Measurements from ENCODE around the gene RNF14. TPM values are rescaled to one million over a fixed set of nuclear protein-coding genes. Genes with fewer than 3 reads are reported as not detected.

Gene RNF14
- total and polyA plus RNA-seq, 10 of the 15 experiments (the other 5 are each of a cell fraction or from before 2014, with no cell fraction given) = 13.2 to 41.8 (median 28.3) TPM

GRCh38 chr5:141928051-141928450, 40.9 kb upstream of the RNF14 start:
- no peak for ATAC-seq
- in situ Hi-C loops (cut with MboI) = no loop called here
- CTCF ChIA-PET = no interaction called here

More at GRCh38 chr5:141928051-141928450, 40.9 kb upstream of the RNF14 start:
- H3K9ac ChIP-seq (ENCODE audit: control insufficient read depth, insufficient read depth, low read length) = no peak overlapping the region
- no peak for FAIRE-seq
- 95% methylated on average over 8 of the region's 8 CpGs for WGBS (ENCODE audit: insufficient coverage, insufficient replicate concordance, low lambda C conversion rate, missing lambda C conversion rate)
- intact Hi-C loops (cut with micrococcal nuclease; ENCODE audit: unreplicated experiment) = no loop called here
- H2AFZ ChIP-seq (ENCODE audit: control insufficient read depth, low read depth, low read length) = no peak overlapping the region
- no peaks in the 10 kb centered on the region for H4K20me1 ChIP-seq (ENCODE audit: control insufficient read depth, insufficient read depth)
- DNase-seq (ENCODE audit: low read depth, low spot score) = no peak
- peaks cover 10% of the 10 kb centered on the region for H3K79me2 ChIP-seq (ENCODE audit: control insufficient read depth, insufficient read depth, low read length)
- RAD21 ChIA-PET (ENCODE audit: unreplicated experiment) = no interaction called here
- no peaks in the 10 kb centered on the region for H3K9me3 ChIP-seq (replicated peaks; ENCODE audit: control insufficient read depth, insufficient read depth, low read length)
- H3K27me3 ChIP-seq (replicated peaks in 1 of 2; ENCODE audit: control insufficient read depth in 2 of 2, insufficient read depth in 2 of 2, low read length in 1 of 2) = no peaks in the 10 kb centered on the region
- BruUV-seq (replicated peaks) = no TSS peak
- H3K4me1 ChIP-seq (ENCODE audit: control insufficient read depth, insufficient read depth, low read length) = peaks cover 4% of the 10 kb centered on the region; the same call in 1 of the 2 replicates
- POLR2A ChIA-PET = no interaction called here
- peaks cover 7 to 17% of the 10 kb centered on the region in 2 experiments; a peak in 3 of 4 replicates for H3K36me3 ChIP-seq (ENCODE audit: control insufficient read depth in 2 of 2, insufficient read depth in 2 of 2, low read length in 1 of 2)
- no peak for TF ChIP-seq CEBPZ (IDR thresholded peaks at IDR 0.05; ENCODE audit: low read depth, low read length)
- no peak for TF ChIP-seq ATF7 (IDR thresholded peaks at IDR 0.05; ENCODE audit: low read depth)
- no peak for TF ChIP-seq RUNX3 (IDR thresholded peaks at IDR 0.05; ENCODE audit: low read length)
- TF ChIP-seq PAX5 (IDR thresholded peaks at IDR 0.05; ENCODE audit: borderline replicate concordance, low read depth, low read length) = no peak
- no peak for TF ChIP-seq EP300 (IDR thresholded peaks at IDR 0.05; ENCODE audit: borderline replicate concordance in 1 of 2, control insufficient read depth in 1 of 2, low read depth in 2 of 2, low read length in 2 of 2)
- no peak for TF ChIP-seq SREBF2 (IDR thresholded peaks at IDR 0.05; ENCODE audit: low read length)
- no peak for TF ChIP-seq CBX3 (IDR thresholded peaks at IDR 0.05; ENCODE audit: borderline replicate concordance, low read depth)
- TF ChIP-seq ELK1 (IDR thresholded peaks at IDR 0.05; ENCODE audit: low read depth, low read length) = no peak
- TF ChIP-seq POLR2AphosphoS2 (IDR thresholded peaks at IDR 0.05; ENCODE audit: low read depth, low read length) = no peak
- H3K4me3 ChIP-seq = no peak overlapping the region
- H3K27ac ChIP-seq (ENCODE audit: control insufficient read depth, insufficient read depth) = no peak overlapping the region
- H3K4me2 ChIP-seq (ENCODE audit: control insufficient read depth, insufficient read depth) = no peak overlapping the region
- SMC1A ChIA-PET (ENCODE audit: uncharacterized antibody, unreplicated experiment) = no interaction called here
